Putamen (tissue), 1 donor: Measurements from ENCODE around the gene GLS2.

Experiments used
- DNase-seq: peaks from one replicate; pipeline ENCODE4 v3.0.0-alpha.2; 2016; ENCODE audit warnings: low spot score

The GLS2 gene

GRCh38 chr12:56437430-56438176, 50.4 kb downstream of the GLS2 start:
- no peak for DNase-seq

- DNase-seq, result no peak
These were observed 53.1 kb downstream of the GLS2 start for GRCh38 chr12:56434828-56435227.

GRCh38 chr12:56431850-56432249, 56.1 kb downstream of the GLS2 start:
- no peak for DNase-seq

- no peak for DNase-seq
These were observed 56.7 kb downstream of the GLS2 start for GRCh38 chr12:56431288-56431687.

- DNase-seq, result no peak
These were observed 62.0 kb downstream of the GLS2 start for GRCh38 chr12:56425940-56426438.

- DNase-seq, result no peak
These were observed 62.8 kb downstream of the GLS2 start for GRCh38 chr12:56425193-56425592.
